ENCODE results near the gene PAX8.
"Not testable (repeated sequence)": the region's sequence is repeated elsewhere in the genome, so short reads cannot be mapped to it uniquely, and the experiment has no call there.

PAX8 gene

GRCh38 chr2:113278742-113279139, at the start of gene PAX8:
TSS of gene PAX8 (minus strand) at chr2:113278921. CDS start at chr2:113278394, 527 bp downstream.
- no peaks in the 10 kb centered on the region for H3K36me3 ChIP-seq (ENCODE audit: control insufficient read depth, insufficient read depth, low read length)
- TF ChIP-seq, protein P1, sequence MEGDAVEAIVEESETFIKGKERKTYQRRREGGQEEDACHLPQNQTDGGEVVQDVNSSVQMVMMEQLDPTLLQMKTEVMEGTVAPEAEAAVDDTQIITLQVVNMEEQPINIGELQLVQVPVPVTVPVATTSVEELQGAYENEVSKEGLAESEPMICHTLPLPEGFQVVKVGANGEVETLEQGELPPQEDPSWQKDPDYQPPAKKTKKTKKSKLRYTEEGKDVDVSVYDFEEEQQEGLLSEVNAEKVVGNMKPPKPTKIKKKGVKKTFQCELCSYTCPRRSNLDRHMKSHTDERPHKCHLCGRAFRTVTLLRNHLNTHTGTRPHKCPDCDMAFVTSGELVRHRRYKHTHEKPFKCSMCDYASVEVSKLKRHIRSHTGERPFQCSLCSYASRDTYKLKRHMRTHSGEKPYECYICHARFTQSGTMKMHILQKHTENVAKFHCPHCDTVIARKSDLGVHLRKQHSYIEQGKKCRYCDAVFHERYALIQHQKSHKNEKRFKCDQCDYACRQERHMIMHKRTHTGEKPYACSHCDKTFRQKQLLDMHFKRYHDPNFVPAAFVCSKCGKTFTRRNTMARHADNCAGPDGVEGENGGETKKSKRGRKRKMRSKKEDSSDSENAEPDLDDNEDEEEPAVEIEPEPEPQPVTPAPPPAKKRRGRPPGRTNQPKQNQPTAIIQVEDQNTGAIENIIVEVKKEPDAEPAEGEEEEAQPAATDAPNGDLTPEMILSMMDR (IDR thresholded peaks at IDR 0.05; ENCODE audit: insufficient read depth, low read length, poor library complexity, severe bottlenecking), result no peak
- no peaks in the 10 kb centered on the region; the same call in 1 of the 2 replicates for H3K27me3 ChIP-seq (replicated peaks; ENCODE audit: control insufficient read depth, insufficient read depth, low read length)
- no peak within 1 kb of the TSS for H3K4me3 ChIP-seq (replicated peaks; ENCODE audit: low read depth, low read length)
- no peak for DNase-seq (ENCODE audit: extremely low read depth, insufficient read length)

- TF ChIP-seq, protein P1 (IDR thresholded peaks at IDR 0.05; ENCODE audit: insufficient read depth, low read length, poor library complexity, severe bottlenecking), result no peak
- H3K4me3 ChIP-seq (replicated peaks; ENCODE audit: low read depth, low read length), result no peak overlapping the region
- no peaks in the 10 kb centered on the region for H3K27me3 ChIP-seq (replicated peaks; ENCODE audit: control insufficient read depth, insufficient read depth, low read length)
- DNase-seq (ENCODE audit: extremely low read depth, insufficient read length), result no peak
- H3K36me3 ChIP-seq (ENCODE audit: control insufficient read depth, insufficient read depth, low read length), result no peaks in the 10 kb centered on the region
These were observed 49.3 kb upstream of the PAX8 start for GRCh38 chr2:113328043-113328442.

GRCh38 chr2:113325161-113325731, 46.5 kb upstream of the PAX8 start:
- not testable (repeated sequence) for H3K4me3 ChIP-seq (replicated peaks; ENCODE audit: low read depth, low read length); H3K27me3 ChIP-seq (replicated peaks; ENCODE audit: control insufficient read depth, insufficient read depth, low read length); H3K36me3 ChIP-seq (ENCODE audit: control insufficient read depth, insufficient read depth, low read length); DNase-seq (ENCODE audit: extremely low read depth, insufficient read length)

DNA sequence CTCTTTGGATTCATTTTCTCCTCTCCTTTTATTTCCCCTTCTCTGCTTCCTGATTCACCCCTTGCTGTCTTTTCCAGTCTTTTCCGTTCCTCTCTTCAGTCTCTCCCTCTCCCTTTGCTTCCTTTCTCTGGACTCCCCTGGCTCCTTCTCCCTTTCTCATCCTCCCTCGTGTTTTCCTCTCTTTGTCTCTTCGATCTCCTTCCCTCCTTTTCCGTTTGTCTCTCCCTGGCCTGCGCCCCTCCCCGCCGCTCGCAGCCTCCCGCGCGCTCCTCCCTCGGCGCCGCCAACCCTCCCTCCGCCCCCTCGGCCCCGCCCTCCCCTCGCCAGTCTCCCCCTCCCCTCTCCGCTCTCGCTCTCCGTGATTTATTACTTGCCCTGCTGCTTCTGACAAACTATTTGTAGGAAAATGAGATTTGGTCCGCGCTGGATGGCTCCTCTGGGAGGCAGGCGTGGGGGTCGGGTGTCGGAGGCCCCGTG, 46.0 kb upstream of the PAX8 start:
- no peak for DNase-seq (ENCODE audit: extremely low read depth, insufficient read length)
- TF ChIP-seq, protein P1 (IDR thresholded peaks at IDR 0.05; ENCODE audit: insufficient read depth, low read length, poor library complexity, severe bottlenecking), result no peak
- H3K36me3 ChIP-seq (ENCODE audit: control insufficient read depth, insufficient read depth, low read length), result no peaks in the 10 kb centered on the region
- no peak overlapping the region for H3K4me3 ChIP-seq (replicated peaks; ENCODE audit: low read depth, low read length)
- no peaks in the 10 kb centered on the region for H3K27me3 ChIP-seq (replicated peaks; ENCODE audit: control insufficient read depth, insufficient read depth, low read length)

DNA sequence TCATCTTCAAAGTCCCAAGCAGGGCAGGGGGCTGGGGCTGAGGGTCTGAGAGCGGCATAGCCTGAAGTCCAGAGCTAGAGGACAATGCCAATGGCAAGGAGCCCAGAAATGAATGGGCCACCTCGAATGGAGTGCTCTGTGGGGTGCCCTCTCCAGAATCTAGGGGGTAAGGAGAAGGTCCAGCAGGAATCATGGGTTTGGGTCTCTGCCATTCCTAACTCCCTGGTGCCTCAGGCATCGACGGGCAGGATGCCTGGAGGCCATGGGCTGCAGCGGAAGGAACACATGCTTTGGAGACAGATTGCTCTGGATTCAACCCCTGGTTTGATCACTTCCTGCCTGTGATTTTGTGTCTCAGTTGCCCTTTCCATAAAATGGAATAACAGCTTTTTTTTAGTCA, 44.4 kb upstream of the PAX8 start:
- not testable (repeated sequence) for H3K27me3 ChIP-seq (replicated peaks; ENCODE audit: control insufficient read depth, insufficient read depth, low read length); DNase-seq (ENCODE audit: extremely low read depth, insufficient read length); H3K36me3 ChIP-seq (ENCODE audit: control insufficient read depth, insufficient read depth, low read length); H3K4me3 ChIP-seq (replicated peaks; ENCODE audit: low read depth, low read length)

DNA sequence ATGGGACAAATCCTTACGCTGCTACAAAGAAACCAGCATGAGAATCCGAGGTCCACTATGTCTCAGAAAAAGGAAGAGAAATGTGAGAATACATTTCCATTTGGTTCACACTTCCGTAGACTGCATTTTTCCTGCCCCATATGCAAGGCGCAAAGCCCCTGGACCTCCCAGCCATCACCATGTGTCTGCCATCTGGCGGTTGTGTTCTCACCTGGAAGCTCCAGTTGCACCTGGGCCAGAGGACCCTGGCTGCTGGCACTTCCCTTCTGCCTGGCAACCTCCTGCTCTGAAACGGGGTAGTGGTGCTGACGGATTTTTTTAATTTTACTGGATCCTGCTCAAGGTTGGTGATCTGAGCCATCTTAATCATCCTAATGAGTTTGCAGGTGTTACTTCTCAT, 41.4 kb upstream of the PAX8 start:
- H3K4me3 ChIP-seq (replicated peaks; ENCODE audit: low read depth, low read length); H3K36me3 ChIP-seq (ENCODE audit: control insufficient read depth, insufficient read depth, low read length); H3K27me3 ChIP-seq (replicated peaks; ENCODE audit: control insufficient read depth, insufficient read depth, low read length); DNase-seq (ENCODE audit: extremely low read depth, insufficient read length): not testable (repeated sequence)

DNA sequence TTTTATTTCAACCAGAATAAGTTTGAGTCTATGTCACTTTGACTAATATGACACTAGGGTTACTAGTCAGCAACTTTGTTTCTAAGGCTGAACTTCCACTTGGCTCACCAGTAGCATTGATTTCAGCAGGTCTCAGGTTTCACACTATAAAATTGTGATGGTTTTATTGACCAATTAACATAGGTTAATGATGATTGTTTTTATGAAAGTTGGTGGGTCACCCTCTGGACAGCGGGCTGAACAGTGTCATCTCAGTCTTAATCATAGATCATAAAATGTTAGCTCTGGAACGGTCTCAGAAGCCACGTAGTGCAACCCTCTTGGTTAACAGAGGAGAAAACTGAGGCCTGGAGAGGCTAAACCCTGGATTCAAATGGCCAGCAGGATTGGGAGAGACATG, 40.2 kb upstream of the PAX8 start:
- not testable (repeated sequence) for H3K27me3 ChIP-seq (replicated peaks; ENCODE audit: control insufficient read depth, insufficient read depth, low read length); H3K36me3 ChIP-seq (ENCODE audit: control insufficient read depth, insufficient read depth, low read length); H3K4me3 ChIP-seq (replicated peaks; ENCODE audit: low read depth, low read length); DNase-seq (ENCODE audit: extremely low read depth, insufficient read length)

GRCh38 chr2:113316085-113316484, 37.4 kb upstream of the PAX8 start:
- TF ChIP-seq, protein P1 (IDR thresholded peaks at IDR 0.05; ENCODE audit: insufficient read depth, low read length, poor library complexity, severe bottlenecking), result no peak
- DNase-seq (ENCODE audit: extremely low read depth, insufficient read length), result no peak
- Histone ChIP-seq H3K36me3 (ENCODE audit: control insufficient read depth, insufficient read depth, low read length) (no peaks in the 10 kb centered on the region), H3K4me3 (replicated peaks; ENCODE audit: low read depth, low read length) (no peak overlapping the region), H3K27me3 (replicated peaks; ENCODE audit: control insufficient read depth, insufficient read depth, low read length) (no peaks in the 10 kb centered on the region; the same call in 1 of the 2 replicates)

DNA sequence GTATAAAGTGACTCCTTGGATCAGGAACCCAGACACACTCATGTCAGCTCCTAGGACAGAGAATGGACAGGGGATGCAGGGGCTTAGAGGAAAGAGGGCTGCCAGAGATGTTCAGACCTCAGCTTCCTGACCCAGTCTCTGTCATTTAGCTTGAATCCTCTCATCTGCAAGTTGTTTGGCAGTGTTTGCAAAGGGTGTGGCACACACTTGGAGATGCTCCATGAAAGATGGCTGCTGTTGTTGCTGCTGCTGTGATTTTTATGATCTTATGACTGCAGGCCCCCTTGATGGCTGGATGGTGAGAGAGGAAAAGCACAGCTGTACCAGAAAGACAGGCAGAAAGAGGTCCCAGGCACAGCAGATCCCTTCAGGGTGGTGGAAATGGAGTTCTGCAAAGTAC, 35.9 kb upstream of the PAX8 start:
- not testable (repeated sequence) for H3K27me3 ChIP-seq (replicated peaks; ENCODE audit: control insufficient read depth, insufficient read depth, low read length); H3K36me3 ChIP-seq (ENCODE audit: control insufficient read depth, insufficient read depth, low read length); DNase-seq (ENCODE audit: extremely low read depth, insufficient read length); H3K4me3 ChIP-seq (replicated peaks; ENCODE audit: low read depth, low read length)

GRCh38 chr2:113314176-113314575, 35.5 kb upstream of the PAX8 start:
- not testable (repeated sequence) for H3K4me3 ChIP-seq (replicated peaks; ENCODE audit: low read depth, low read length); H3K27me3 ChIP-seq (replicated peaks; ENCODE audit: control insufficient read depth, insufficient read depth, low read length); H3K36me3 ChIP-seq (ENCODE audit: control insufficient read depth, insufficient read depth, low read length); DNase-seq (ENCODE audit: extremely low read depth, insufficient read length)
